ENCODE results near the gene TUBB2B.
"Not testable (repeated sequence)": the region's sequence is repeated elsewhere in the genome, so short reads cannot be mapped to it uniquely, and the experiment has no call there.

GRCh38 chr6:3241745-3242144 lies 14.3 kb upstream of the TUBB2B start:
- TF ChIP-seq FOXM1 (IDR thresholded peaks at IDR 0.05; ENCODE audit: borderline replicate concordance); LEF1 (IDR thresholded peaks at IDR 0.05; ENCODE audit: borderline replicate concordance); FOXA1 (IDR thresholded peaks at IDR 0.05); BHLHE40 (IDR thresholded peaks at IDR 0.05; ENCODE audit: borderline replicate concordance); SP1 (IDR thresholded peaks at IDR 0.05); TARDBP (IDR thresholded peaks at IDR 0.05); ZNF384 (IDR thresholded peaks at IDR 0.05): not testable (repeated sequence)
